Mesenteric fat pad (tissue), 1 donor: ENCODE results near the gene TNIP1. TPM values are rescaled to one million over a fixed set of nuclear protein-coding genes. Genes with fewer than 3 reads are reported as not detected.

ENCODE experiments used
- DNase-seq: peaks from one replicate; pipeline ENCODE4 v3.0.0-alpha.2; 2020; ENCODE audit warnings: low spot score
- long read RNA-seq: library from polyadenylated mRNA; unstranded; transcript quantifications from one replicate; pipeline ENCODE4 v2.0.0, GENCODE V29; 2020
- total RNA-seq: library from RNA; stranded (reverse); fragmentation: NEBNext Ultra II Directional; extraction: Animal tissue kit (Norgen Biotek cat#: 25700); gene quantifications from one replicate; pipeline ENCODE4 v1.2.1, GENCODE V29; 2021
- donor health status: DM: yes; HTN: yes; CAD: no.

Gene TNIP1, protein sequence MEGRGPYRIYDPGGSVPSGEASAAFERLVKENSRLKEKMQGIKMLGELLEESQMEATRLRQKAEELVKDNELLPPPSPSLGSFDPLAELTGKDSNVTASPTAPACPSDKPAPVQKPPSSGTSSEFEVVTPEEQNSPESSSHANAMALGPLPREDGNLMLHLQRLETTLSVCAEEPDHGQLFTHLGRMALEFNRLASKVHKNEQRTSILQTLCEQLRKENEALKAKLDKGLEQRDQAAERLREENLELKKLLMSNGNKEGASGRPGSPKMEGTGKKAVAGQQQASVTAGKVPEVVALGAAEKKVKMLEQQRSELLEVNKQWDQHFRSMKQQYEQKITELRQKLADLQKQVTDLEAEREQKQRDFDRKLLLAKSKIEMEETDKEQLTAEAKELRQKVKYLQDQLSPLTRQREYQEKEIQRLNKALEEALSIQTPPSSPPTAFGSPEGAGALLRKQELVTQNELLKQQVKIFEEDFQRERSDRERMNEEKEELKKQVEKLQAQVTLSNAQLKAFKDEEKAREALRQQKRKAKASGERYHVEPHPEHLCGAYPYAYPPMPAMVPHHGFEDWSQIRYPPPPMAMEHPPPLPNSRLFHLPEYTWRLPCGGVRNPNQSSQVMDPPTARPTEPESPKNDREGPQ
- 285 TPM for total RNA-seq
- long read RNA-seq, transcript TNIP1-202 (18 exons, 2,935 nt): minor isoform, 10 of 147 reads
- long read RNA-seq, transcript TNIP1-208 (17 exons, 2,680 nt): minor isoform, 9 of 147 reads
- long read RNA-seq, transcript TNIP1-205 (18 exons, 2,200 nt): minor isoform, 11 of 147 reads
- long read RNA-seq, transcript TNIP1-211 (18 exons, 2,274 nt): major isoform, 55 of 147 reads
- long read RNA-seq, partial matches to known transcripts: 24 of 147 reads
- long read RNA-seq, other reads (novel, unspliced or antisense): 35 of 147 reads

DNA sequence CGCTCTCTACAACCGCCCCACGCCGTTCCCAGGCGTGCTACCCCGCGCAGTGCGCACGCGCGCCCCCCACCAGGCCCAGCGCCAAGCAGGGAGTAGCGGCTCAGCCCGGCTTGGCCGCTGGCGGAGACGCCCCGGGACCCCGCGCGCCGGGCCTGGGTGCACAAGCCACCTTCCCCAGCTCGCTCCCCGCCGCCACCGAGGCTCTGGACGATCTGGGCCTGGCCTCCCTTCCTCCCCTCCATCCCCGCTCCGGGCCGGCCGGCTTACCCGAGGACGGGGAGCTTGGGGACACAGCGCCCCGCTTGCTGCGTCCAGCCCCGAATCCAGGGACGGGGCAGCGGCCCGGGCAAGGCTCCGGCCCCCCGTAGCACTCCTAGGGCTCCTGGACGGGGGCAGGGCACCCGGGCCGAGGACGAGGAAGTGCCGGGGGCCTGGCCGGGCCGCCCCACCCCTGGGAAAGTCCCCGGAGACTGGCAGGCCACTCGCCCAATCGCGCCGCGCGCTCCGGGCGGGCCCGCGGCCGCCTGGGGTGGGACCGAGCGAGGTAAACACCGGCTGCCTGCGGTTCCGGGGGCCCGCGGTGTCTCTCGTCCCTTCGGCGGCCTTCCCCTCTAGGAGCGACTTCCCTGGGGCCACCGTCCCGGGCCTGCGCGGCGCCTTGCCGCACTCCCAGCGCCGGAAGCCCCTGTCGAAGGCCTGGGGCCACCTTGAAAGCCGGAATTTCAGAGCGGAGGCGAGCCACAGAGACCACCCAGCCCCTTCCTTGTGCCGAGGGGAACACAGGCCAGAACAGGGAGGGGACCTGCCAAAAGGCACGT, at the start of gene TNIP1:
Gene TNIP1 (minus strand): TSS at position 422 of the 818 bp plus-strand sequence. CDS start 15,939 bp downstream, outside the sequence.
- DNase-seq: peak; percentile 99

DNA sequence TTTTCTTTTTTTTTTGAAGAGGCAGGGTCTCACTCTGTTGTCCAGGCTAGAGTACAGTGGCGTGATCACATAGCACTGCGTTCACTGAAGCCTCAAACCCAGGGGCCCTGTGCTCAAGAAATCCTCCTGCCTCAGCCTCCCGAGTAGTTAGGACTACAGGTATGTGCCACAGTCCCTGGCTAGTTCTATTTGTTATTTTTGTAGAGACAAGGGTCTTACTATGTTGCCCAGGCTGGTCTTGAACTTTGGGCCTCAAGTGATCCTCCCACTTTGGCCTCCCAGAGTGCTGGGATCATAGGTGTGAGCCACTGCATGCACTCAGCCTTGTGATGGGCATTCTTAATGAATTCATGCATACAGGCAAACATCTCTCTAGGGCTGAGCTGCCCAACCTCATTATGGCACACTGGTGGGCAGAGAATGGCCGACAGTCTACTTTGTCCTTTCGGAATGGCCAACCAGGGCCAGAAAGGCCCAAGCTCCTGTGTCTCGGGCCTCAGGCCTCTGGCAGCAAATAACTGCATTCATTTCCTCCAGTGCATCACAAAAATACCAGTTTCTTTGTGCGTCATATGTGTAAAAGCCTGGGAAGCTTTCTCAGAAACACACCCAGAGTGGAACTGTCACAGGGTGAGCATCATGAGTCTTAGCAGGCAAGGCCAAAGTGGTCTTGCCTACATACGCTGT, 49.5 kb upstream of the TNIP1 start:
- no peak for DNase-seq

DNA sequence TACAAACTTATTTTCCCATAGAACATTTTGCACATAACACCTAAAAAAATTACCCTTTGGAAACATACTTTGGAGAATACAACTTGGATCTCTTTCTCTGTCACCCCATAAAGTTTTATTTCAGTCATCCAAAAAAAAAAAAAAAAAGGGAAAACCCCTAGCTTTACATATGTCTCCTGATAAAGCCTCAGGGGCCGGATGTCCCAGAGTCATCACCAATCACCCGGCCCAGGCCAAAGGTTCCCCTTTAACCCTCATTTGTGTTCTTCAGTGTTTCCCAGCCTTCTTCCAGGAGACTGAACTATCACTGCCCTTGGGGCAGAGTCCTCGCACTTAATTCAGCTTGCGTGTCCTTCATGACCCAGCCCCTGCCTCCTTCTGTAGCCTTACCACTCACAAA, 48.0 kb upstream of the TNIP1 start:
- DNase-seq: no peak

DNA sequence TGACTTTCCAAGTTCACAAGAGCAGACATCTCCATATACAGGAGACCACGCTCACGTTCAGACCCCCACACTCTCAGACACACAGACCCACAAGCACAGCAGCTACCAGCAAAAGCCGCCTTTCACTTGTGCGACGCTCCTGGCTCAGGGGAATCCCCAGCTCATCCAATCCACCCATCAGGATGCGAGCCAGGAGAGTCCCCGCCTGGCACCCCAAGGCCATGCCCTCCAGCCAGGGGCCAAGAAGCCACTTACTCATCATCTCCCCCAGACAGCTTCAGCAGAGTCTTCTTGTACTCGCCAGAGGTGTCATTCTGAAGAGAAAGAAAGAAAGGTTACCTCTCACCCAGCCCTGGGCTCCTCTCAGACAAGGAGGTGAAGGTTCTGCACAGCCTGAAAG, 47.1 kb upstream of the TNIP1 start:
- no peak for DNase-seq

DNA sequence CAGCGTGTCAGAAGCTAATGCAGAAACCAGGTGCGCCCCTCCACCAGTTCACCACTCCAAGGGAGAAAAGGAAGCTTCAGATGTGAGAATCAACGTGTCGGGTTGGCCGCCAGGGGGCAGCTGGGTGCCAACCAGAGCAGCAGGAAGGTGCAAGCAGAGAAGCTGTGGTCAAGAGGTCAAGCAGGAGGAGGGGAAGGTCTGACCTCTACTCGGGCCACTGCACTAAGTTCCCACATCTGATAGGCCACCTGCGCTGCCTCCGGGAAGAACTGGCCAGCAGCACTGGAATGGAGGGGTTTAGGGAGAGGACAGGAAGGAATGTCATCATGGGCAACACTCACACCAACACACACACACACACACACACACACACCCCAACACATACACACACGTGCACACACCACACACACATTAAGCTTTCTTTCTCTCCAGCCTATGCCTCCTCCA, 45.4 kb upstream of the TNIP1 start:
- peak; percentile 91 for DNase-seq

DNA sequence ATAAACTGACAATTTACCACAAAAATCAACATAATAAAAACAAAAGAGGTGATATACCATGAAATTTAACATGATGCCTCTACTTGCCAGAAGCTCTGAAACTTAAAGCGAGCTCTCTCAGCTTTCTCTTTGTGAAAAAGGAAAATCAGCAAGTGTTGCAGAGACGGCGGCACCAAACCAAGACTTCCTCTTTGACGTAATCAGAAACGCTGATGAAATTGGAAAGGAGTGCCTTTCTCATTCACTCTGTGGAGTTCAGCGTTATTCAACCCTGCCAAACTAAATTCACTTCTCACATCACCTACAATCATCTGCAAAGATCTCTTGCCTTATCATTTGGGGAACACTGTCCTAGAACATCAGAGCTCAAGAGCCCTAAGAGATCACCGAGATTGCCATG, 44.6 kb upstream of the TNIP1 start:
- DNase-seq: no peak

DNA sequence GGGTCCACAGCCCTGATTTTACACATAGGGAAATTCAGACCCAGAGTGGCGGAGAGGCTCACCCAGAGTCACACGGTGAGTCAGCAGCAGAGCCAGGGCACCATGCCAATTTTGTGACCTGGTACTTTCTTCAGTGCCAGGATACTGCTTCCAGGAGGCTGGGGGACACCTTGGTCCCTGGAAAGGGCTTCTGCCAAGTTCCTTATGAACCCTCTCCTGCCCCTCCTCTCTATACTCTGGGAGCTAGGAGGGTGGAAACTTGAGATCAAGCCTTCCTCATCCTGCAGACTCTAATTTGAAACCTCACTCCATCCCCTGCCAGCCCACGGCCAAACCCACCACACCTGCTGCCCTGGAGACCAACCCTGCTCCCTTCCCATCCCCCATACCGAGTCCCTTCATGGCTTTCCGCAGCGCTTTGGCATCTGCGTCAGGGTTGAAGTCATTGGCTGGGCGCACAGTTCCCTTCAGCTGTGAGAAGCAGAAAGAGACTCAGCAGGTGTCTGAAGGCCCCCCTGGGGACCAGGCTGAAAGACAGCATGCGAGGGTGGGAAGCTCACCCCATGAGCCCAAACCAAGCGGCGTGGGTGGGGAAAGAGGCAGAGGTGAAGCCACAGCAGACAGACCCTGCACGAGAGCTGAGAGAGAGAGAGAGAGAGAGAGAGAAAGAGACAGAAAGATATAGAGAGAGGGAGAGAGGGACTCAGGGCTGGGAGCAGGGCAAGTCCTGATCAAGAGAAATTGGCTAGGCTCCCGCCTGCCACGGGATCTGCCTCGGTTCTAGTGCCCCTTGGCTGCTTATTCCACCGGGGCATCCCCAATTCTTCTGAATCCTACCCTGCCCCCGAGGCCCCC, 43.3 kb upstream of the TNIP1 start:
- DNase-seq: no peak

DNA sequence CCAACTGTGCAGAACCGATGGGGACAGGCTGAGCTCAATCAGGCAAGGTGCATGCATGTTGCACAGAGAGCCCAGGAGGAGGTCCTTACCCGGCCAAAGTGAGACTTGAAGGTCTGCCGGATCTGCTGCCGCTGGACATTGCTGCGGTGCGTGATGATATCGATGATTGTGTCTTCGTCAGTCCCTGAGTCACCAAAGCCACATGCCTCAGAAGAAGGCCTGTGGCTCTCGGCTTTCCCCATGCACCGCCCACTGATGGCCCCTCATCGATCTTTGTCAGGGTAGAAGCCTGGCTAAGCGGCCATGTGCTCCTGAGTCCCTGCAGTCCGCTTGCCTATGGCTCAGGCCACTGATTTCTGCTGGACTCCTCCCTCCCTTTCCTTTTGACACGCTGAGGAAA, 42.0 kb upstream of the TNIP1 start:
- DNase-seq: no peak

DNA sequence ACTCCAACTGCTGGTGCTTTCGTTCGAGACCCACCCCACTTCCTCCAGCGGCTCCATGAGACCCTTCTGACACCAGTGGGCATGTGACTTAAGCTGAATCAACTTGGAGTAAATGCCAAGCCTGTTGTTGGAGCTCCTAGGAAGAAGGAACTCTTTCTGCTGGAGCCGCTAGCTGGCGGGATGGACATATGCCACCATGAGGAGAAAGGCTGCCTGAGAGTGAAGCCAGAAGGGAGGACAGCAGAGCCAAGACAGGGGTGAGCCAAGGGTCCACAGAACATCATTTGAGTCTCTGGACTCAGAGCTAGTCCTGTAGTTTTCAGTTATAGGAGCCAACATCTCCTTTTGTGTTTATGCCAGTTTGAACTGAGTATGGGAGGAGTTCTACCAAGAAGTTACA, 40.8 kb upstream of the TNIP1 start:
- no peak for DNase-seq

DNA sequence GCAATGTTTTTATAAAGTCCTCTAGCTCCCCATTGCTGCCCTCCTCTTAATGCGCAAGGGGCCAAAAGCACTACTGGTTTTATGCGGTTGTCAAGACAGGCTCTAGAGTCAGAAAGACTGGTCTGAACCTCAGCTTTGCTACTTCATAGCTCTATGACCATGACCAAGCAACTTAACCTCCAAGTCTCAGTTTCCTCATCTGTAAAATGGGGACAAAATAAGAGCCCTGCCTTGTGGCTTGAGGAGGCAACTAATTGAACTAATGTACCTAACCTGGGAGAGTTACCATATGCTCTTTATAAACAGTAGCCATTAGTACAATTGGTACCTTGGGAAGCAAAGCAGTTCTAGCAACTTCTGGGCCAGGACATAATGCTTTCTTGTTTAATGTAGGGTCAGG, 40.3 kb upstream of the TNIP1 start:
- no peak for DNase-seq

DNA sequence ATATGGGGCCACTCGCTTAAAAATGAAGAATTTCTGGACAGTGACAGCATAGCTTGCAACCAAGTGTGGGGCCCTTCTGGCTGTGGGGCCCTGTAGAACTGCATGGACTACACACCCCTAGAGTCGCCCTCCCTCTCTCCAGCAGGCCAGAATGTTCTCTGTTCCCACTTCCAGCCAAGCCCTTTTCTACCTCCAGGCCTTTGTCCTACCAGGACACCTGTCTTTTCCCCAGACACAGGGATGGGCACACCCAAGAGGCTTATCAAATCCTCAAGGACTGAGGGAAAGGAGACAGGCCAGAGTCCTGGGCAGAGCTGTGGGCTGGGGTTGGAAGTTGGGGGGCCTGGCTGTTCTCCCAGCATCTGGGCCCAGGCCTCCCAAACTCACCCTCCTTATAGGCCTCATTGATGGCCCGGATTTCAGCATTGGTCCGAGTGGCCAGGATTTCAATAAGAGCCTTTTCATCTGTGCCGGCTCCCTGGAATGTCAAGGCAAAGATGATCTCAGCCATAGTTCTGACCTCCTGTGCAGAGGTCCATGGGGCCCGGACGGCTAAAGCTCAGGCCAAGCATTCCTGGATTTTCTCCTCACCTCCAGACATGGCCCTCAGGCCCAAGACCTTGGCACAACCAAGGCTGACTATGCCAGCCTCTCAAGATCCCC, 38.2 kb upstream of the TNIP1 start:
- DNase-seq: no peak

DNA sequence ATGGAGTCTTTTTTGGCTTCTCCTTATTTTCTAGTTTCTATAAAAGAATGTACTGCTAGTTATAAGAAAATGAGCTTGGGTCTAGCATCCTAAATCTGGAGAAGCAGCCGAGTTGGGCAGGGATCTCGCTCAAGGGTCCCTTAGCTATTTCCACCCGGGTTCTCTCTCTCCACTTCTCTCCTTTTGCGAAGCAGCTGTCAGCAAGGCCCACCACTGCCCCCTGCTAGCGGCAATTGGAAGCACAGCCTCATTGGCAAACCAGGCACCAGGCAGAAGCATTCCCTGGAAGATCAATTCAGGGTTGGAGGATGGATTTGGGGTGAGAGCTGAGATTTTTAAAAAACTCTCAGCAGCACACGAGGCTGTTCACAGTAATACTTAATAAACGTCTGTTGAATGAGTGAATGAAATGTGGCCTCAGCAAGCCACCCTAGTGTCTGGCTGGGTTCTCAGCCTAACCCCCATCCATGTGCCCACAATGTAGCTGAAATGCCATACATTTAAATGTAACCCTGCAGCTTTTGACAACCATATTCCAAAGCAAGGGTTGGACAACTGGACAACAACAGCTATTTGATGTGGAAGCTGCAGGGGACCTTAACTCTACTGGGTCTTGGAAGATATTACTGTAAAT, 34.6 kb upstream of the TNIP1 start:
- DNase-seq: no peak

DNA sequence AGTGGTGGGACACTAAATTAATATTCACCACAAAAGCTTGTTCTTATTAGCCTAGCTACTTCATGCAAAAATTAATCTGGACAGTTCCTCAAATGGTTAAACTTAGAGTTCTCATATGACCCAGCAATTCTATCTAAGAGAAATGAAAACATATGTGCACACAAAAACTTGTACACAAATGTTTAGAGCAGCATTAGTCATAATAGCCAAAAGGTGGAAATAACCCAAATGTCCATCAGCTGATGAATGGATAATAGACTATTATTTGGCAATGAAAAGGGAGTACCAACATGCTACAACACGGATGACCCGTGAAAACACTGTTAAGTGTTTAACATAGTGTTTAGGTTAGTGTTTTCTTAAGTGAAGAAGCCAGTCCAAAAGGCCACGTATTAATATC, 32.8 kb upstream of the TNIP1 start:
- no peak for DNase-seq

DNA sequence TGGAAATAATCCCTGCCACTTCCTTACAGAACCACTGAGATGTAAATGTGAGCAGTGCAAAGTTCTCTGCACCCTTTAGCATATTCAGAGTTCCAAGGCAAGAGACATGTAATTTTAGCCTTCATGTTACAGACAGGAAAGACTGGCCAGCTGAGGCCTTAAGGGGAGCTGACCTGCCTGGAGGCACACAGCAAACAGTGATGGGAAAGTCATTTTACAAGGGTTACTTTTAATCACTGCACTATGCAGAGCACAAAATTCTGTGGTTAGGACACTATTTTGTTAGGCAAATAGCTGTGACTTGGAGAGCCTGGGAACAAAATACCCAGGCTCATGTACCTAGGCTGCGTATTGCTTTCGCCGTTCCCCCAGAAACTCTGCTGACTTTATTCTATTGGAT, 30.2 kb upstream of the TNIP1 start:
- DNase-seq: no peak

DNA sequence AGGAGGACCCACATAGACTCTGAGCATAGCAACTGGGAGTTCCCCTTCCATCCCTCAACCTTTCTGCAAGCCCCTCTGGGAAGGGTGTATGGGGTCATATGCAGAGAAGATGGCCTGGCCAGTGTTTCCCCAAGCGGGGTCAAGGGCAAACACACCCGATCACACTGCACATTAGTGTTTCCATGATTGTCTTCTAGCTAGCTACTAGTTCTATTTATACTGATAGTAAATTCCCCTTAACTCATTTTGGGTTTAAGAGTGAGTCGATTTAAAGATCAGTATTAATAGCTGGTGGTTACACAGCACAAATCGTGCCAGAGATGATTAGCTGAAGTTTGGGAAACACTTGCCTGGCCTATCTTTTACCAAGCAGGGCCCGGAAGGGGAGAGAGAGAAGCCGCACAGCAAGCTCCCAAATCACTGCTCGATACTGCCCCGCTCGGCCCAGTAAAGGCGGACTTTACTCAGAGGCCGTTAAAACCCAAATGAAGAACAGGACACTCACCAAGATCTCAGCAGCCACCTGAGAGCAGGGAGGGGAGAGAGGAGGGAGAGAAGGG, 29.4 kb upstream of the TNIP1 start:
- DNase-seq: no peak

DNA sequence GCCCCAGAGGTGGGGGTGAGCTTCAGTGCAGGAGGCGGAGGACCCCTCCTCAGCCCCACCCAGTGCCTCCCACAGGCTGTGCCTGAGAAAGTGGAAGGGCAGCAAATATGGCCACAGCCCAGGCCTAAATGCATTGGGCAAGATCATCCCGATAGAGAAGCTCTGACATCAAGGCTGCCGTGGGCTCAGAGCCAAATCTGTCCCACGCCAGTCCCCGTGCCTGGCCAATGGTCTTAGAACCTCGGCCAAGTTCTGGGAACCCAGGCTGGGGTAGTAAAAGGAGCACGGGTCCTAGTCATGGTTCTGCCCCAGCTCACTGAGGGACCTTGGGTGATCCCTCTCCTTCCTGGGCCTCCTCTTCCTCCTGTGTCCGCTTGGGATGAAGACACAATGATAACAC, 27.7 kb upstream of the TNIP1 start:
- DNase-seq: no peak

DNA sequence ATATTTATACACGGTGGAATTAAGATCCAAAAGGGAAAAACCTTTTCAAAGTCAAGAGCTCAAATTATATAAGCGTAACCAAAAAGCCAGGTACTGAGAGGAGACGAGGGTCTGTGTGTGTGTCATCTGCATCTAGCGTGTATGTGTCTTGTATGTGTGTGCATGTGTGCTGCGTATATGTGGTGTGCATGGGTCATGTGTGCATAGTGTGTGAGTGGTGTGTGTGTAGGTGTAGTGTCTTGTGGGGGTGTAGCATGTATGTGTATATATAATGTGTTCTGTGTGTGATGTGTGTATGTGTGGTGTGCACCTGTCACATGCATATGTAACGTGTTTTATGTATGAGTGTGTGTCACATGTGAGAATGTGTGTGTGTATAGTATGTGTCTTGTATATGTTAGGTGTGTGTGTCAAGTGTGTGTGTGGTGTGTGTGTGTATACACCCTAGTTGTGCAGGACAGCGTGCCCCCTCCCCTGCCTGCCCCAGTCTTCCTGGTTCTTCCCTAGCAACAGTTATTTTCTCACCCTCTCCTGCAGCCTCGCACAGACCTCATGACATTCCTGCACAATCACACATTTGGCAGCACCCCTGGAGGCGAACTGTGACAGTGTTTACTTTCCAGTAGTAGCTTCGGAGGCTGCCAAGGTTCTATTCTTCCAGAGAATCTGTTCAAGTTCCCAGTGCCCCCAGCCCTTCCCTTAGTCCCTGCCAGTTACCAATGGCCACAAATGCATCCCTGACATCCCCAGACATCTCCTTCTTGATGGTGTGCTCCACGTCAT, 27.1 kb upstream of the TNIP1 start:
- DNase-seq: no peak

DNA sequence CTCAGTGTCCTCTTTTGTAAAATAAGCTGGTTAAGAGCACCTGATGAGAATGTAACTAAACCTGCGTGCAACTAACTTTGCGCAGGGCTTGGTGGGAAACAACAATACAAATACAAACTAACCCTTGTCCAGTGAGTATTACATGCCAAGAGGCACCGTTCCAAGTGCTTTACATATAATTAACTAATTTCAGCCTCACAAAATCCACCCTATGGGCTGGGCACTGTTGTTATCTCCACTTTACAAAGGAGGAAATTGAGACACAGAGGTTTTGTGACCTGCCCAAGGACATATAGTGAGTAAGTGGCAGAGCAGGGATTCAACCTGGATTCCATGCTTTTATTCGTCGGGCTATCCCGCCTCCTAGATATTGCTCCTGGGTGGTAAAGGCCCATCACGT, 26.2 kb upstream of the TNIP1 start:
- DNase-seq: no peak
